SK-N-SH (cell line): ENCODE measurements around the gene L1TD1. TPM values are rescaled to one million over a fixed set of nuclear protein-coding genes. Genes with fewer than 3 reads are reported as not detected.

Experiments used
- CTCF ChIA-PET: fragments of 300-600, 350-600 bp; formaldehyde crosslinking; extraction: SDS; loops from one replicate; lab custom pipeline; 2021; lab: Yijun Ruan, JAX
- POLR2A ChIA-PET: fragments of 350-600 bp; sonication (Branson Sonifier 250); formaldehyde crosslinking; extraction: SDS; loops from one replicate; lab custom pipeline; 2020; ENCODE audit warnings: antibody characterized with exemption, inconsistent platforms; lab: Yijun Ruan, JAX
- DNase-seq: peaks from one replicate; pipeline ENCODE4 v3.0.0; 2012
- H2AFZ ChIP-seq: fragments of 200-600 bp; sonication (generic); 2 replicates; pipeline ENCODE4 v1.8.1; 2016; ENCODE audit warnings: antibody characterized with exemption, mild to moderate bottlenecking, low read depth
- H3F3A ChIP-seq: fragments of 200-600 bp; sonication (generic); replicated peaks from 2 replicates; pipeline ENCODE3; 2016; ENCODE audit warnings: antibody characterized with exemption, mild to moderate bottlenecking; ENCODE audit not compliant: insufficient read depth
- H3K27ac ChIP-seq, 2 experiments: fragments of 200-500 bp in 1 of 2; fragments of 200-600 bp in 1 of 2; sonication (Bioruptor generic) in 1 of 2; sonication (generic), shearing (Covaris generic) in 1 of 2; 2 replicates each; pipeline versions ENCODE4 v1.5.1 to v1.6.1; 2014 to 2016; ENCODE audit warnings: low read depth in 2 of 2, inconsistent platforms in 1 of 2, low read length in 1 of 2, mild to moderate bottlenecking in 1 of 2, mixed read lengths in 1 of 2
- H3K27me3 ChIP-seq: fragments of 200-600 bp; sonication (generic), shearing (Covaris generic); 2 replicates; pipeline ENCODE4 v1.6.1; 2016; ENCODE audit warnings: mixed run types; ENCODE audit not compliant: insufficient read depth
- H3K36me3 ChIP-seq, 2 experiments: fragments of 200-500 bp in 1 of 2; fragments of 200-600 bp in 1 of 2; sonication (Bioruptor generic) in 1 of 2; sonication (generic) in 1 of 2; replicated peaks in 1 of 2; 2 replicates each; pipeline versions ENCODE3 to v1.5.1; 2014 to 2016; ENCODE audit warnings: low read length in 1 of 2, mild to moderate bottlenecking in 1 of 2; ENCODE audit not compliant: insufficient read depth in 2 of 2, control insufficient read depth in 1 of 2
- H3K4me1 ChIP-seq, 2 experiments: fragments of 200-500 bp in 1 of 2; fragments of 200-600 bp in 1 of 2; sonication (Bioruptor generic) in 1 of 2; sonication (generic), shearing (Covaris generic) in 1 of 2; 2 replicates each; pipeline versions ENCODE4 v1.5.1 to v1.6.1; 2014 to 2016; ENCODE audit warnings: low read depth in 1 of 2, low read length in 1 of 2, mixed run types in 1 of 2; ENCODE audit not compliant: insufficient read depth in 2 of 2, control insufficient read depth in 1 of 2
- H3K4me2 ChIP-seq: fragments of 200-600 bp; sonication (generic), shearing (Covaris generic); 2 replicates; pipeline ENCODE4 v1.6.1; 2017; ENCODE audit warnings: mixed run types
- H3K4me3 ChIP-seq, 2 experiments: fragments of 200-500 bp in 1 of 2; fragments of 200-600 bp in 1 of 2; sonication (Bioruptor generic) in 1 of 2; sonication (generic), shearing (Covaris generic) in 1 of 2; 2 replicates each; pipeline versions ENCODE4 v1.5.1 to v1.8.1; 2014 to 2016; ENCODE audit warnings: low read depth in 2 of 2, inconsistent platforms in 1 of 2, low read length in 1 of 2, mild to moderate bottlenecking in 1 of 2, mixed read lengths in 1 of 2, moderate library complexity in 1 of 2
- H3K79me2 ChIP-seq: fragments of 200-600 bp; sonication (generic); 2 replicates; pipeline ENCODE4 v1.8.1; 2017; ENCODE audit warnings: mild to moderate bottlenecking; ENCODE audit not compliant: insufficient read depth
- H3K9ac ChIP-seq: fragments of 200-600 bp; sonication (generic); 2 replicates; pipeline ENCODE4 v1.6.1; 2017; ENCODE audit warnings: mixed run types
- H3K9me2 ChIP-seq: fragments of 200-600 bp; sonication (generic); 2 replicates; pipeline ENCODE4 v1.6.1; 2017; ENCODE audit warnings: mixed run types
- H3K9me3 ChIP-seq: fragments of 200-600 bp; sonication (generic); 2 replicates; pipeline ENCODE4 v1.6.1; 2017; ENCODE audit warnings: mixed run types, mild to moderate bottlenecking, moderate library complexity
- H4K20me1 ChIP-seq: fragments of 200-600 bp; sonication (generic); 2 replicates; pipeline ENCODE4 v1.6.1; 2017; ENCODE audit warnings: mild to moderate bottlenecking, mixed run types; ENCODE audit not compliant: insufficient read depth
- ELF1 ChIP-seq: IDR thresholded peaks from 2 replicates; pipeline ENCODE4 v1.4.0; 2012
- EP300 ChIP-seq, 2 experiments: IDR thresholded peaks; 2 replicates each; pipeline versions ENCODE4 v1.4.0 to v1.6.1; 2012; ENCODE audit warnings: borderline replicate concordance in 1 of 2, low read depth in 1 of 2, low read length in 1 of 2
- EZH2phosphoT487 ChIP-seq: fragments of 200-600 bp; sonication (generic); IDR thresholded peaks from 2 replicates; pipeline ENCODE4 v1.6.1; 2017; ENCODE audit warnings: low read depth, mixed run types, mild to moderate bottlenecking, antibody characterized with exemption, moderate library complexity, borderline replicate concordance
- FOSL2 ChIP-seq: IDR thresholded peaks from 2 replicates; pipeline ENCODE4 v1.4.0; 2012; ENCODE audit warnings: low read depth, mild to moderate bottlenecking, moderate library complexity, borderline replicate concordance
- FOXJ3 ChIP-seq: sonication (generic); formaldehyde crosslinking; IDR thresholded peaks from 2 replicates; pipeline ENCODE4 v1.5.1; 2020; ENCODE audit warnings: mild to moderate bottlenecking, missing genetic modification reagents
- FOXM1 ChIP-seq: IDR thresholded peaks from 2 replicates; pipeline ENCODE4 v1.4.0; 2012; ENCODE audit warnings: low read depth, mild to moderate bottlenecking
- GABPA ChIP-seq: IDR thresholded peaks from 2 replicates; pipeline ENCODE4 v1.4.0; 2012; ENCODE audit warnings: low read depth, mild to moderate bottlenecking
- JUND ChIP-seq: IDR thresholded peaks from 2 replicates; pipeline ENCODE4 v1.4.0; 2012
- MEF2A ChIP-seq: IDR thresholded peaks from 2 replicates; pipeline ENCODE4 v1.4.0; 2012; ENCODE audit warnings: low read depth, borderline replicate concordance
- NFIC ChIP-seq: IDR thresholded peaks from 2 replicates; pipeline ENCODE4 v1.4.0; 2012; ENCODE audit warnings: borderline replicate concordance
- RAD21 ChIP-seq: IDR thresholded peaks from 2 replicates; pipeline ENCODE4 v1.6.1; 2012; ENCODE audit warnings: mild to moderate bottlenecking, low read length
- SMC3 ChIP-seq: IDR thresholded peaks from 2 replicates; pipeline ENCODE4 v1.6.1; 2012; ENCODE audit warnings: low read depth, low read length, improper control_type of control experiment
- TAF1 ChIP-seq: IDR thresholded peaks from 2 replicates; pipeline ENCODE4 v1.6.1; 2012; ENCODE audit warnings: low read depth, mild to moderate bottlenecking, low read length, moderate library complexity, borderline replicate concordance
- USF1 ChIP-seq: IDR thresholded peaks from 2 replicates; pipeline ENCODE4 v1.4.0; 2012; ENCODE audit warnings: low read depth, borderline replicate concordance
- USF2 ChIP-seq: fragments of 150-350 bp; IDR thresholded peaks from 2 replicates; pipeline ENCODE4 v1.6.1; 2017; ENCODE audit warnings: antibody characterized with exemption, low read length, low read depth, borderline replicate concordance
- WGBS: methylation state at CpG from one replicate; pipeline ENCODE4 v1.1.6; 2017; ENCODE audit warnings: low lambda C conversion rate; 5-methylcytosine and 5-hydroxymethylcytosine counted together
- polyA plus RNA-seq, 3 experiments: library from polyadenylated mRNA; depleted of rRNA; stranded (reverse); fragments of >200 nt; gene quantifications; 2 replicates each; pipeline ENCODE4 v1.2.3, GENCODE V29; 2012
- TF ChIP-seq, protein P1 (sequence below): fragments of 200-600 bp; sonication (generic); IDR thresholded peaks from 2 replicates; pipeline ENCODE4 v1.6.1; 2017; ENCODE audit warnings: antibody characterized with exemption, mild to moderate bottlenecking, moderate library complexity
- TF ChIP-seq, protein P2 (sequence below): IDR thresholded peaks from 2 replicates; pipeline ENCODE4 v1.6.1; 2012; ENCODE audit warnings: mild to moderate bottlenecking, low read depth, low read length, moderate library complexity

L1TD1 gene
- polyA plus RNA-seq, 1 of the 3 experiments (the other 2 are of a cell fraction), result not detected

GRCh38 chr1:62176597-62177312, 17.9 kb upstream of the L1TD1 start:
- ChIA-PET POLR2A (no interaction called here), CTCF (interaction anchor here (0.7 to 5.3 kb wide), 36 partner anchors 9 to 571 kb away, joined by 3 to 186 read pairs (median 6); partner anchors contain the start of gene USP1)
- Histone ChIP-seq H3K4me2 (no peak overlapping the region), H3K79me2 (no peaks in the 10 kb centered on the region), H3K36me3 (no peaks in the 10 kb centered on the region), H3K27ac (no peak overlapping the region), H3K9me3 (no peaks in the 10 kb centered on the region), H3K4me3 (no peak overlapping the region), H2AFZ (no peak overlapping the region), H3K9me2 (no peaks in the 10 kb centered on the region), H3K27me3 (no peaks in the 10 kb centered on the region), H3K9ac (no peak overlapping the region), H4K20me1 (no peaks in the 10 kb centered on the region), H3F3A (no peaks in the 10 kb centered on the region), H3K4me1 (no peaks in the 10 kb centered on the region; a peak in 1 of 4 replicates)
- 74% methylated on average over 14 of the region's 14 CpGs for WGBS
- TF ChIP-seq GABPA, result no peak
- TF ChIP-seq ELF1, result no peak
- TF ChIP-seq USF2, result no peak
- TF ChIP-seq NFIC, result no peak
- no peak for TF ChIP-seq EZH2phosphoT487
- TF ChIP-seq SMC3, result no peak
- no peak for TF ChIP-seq TAF1
- TF ChIP-seq, protein P1, sequence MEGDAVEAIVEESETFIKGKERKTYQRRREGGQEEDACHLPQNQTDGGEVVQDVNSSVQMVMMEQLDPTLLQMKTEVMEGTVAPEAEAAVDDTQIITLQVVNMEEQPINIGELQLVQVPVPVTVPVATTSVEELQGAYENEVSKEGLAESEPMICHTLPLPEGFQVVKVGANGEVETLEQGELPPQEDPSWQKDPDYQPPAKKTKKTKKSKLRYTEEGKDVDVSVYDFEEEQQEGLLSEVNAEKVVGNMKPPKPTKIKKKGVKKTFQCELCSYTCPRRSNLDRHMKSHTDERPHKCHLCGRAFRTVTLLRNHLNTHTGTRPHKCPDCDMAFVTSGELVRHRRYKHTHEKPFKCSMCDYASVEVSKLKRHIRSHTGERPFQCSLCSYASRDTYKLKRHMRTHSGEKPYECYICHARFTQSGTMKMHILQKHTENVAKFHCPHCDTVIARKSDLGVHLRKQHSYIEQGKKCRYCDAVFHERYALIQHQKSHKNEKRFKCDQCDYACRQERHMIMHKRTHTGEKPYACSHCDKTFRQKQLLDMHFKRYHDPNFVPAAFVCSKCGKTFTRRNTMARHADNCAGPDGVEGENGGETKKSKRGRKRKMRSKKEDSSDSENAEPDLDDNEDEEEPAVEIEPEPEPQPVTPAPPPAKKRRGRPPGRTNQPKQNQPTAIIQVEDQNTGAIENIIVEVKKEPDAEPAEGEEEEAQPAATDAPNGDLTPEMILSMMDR, result no peak
- no peak for TF ChIP-seq EP300 (IDR thresholded peaks at IDR 0.05; ENCODE audit: borderline replicate concordance in 1 of 2, low read depth in 1 of 2, low read length in 1 of 2)
- TF ChIP-seq FOXJ3, result no peak
- TF ChIP-seq, protein P2, sequence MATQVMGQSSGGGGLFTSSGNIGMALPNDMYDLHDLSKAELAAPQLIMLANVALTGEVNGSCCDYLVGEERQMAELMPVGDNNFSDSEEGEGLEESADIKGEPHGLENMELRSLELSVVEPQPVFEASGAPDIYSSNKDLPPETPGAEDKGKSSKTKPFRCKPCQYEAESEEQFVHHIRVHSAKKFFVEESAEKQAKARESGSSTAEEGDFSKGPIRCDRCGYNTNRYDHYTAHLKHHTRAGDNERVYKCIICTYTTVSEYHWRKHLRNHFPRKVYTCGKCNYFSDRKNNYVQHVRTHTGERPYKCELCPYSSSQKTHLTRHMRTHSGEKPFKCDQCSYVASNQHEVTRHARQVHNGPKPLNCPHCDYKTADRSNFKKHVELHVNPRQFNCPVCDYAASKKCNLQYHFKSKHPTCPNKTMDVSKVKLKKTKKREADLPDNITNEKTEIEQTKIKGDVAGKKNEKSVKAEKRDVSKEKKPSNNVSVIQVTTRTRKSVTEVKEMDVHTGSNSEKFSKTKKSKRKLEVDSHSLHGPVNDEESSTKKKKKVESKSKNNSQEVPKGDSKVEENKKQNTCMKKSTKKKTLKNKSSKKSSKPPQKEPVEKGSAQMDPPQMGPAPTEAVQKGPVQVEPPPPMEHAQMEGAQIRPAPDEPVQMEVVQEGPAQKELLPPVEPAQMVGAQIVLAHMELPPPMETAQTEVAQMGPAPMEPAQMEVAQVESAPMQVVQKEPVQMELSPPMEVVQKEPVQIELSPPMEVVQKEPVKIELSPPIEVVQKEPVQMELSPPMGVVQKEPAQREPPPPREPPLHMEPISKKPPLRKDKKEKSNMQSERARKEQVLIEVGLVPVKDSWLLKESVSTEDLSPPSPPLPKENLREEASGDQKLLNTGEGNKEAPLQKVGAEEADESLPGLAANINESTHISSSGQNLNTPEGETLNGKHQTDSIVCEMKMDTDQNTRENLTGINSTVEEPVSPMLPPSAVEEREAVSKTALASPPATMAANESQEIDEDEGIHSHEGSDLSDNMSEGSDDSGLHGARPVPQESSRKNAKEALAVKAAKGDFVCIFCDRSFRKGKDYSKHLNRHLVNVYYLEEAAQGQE, result no peak
- TF ChIP-seq FOSL2, result no peak
- TF ChIP-seq USF1, result no peak
- TF ChIP-seq FOXM1, result no peak
- TF ChIP-seq RAD21, result no peak
- TF ChIP-seq JUND, result no peak
- no peak for TF ChIP-seq MEF2A
- no peak for DNase-seq
